ENCODE data around the gene SVOP.

The SVOP gene

DNA sequence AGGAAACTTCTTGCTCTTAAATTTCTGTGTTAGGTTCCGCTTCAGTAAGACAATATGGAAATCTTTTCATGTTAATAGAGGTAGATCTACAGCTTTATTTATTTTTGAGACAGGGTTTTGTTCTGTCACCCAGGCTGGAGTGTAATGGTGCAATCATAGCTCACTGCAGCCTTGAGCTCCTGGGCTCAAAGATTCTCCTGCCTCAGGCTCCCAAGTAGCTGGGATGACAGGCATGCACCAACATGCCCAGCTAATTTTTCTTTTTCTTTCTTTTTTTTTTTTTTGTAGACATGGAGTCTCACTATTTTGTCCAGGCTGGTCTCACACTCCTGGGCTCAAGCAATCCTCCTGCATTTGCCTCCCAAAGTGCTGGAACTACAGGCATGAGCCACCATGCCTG lies 70.9 kb downstream of the SVOP start:
- TF ChIP-seq, protein P1, sequence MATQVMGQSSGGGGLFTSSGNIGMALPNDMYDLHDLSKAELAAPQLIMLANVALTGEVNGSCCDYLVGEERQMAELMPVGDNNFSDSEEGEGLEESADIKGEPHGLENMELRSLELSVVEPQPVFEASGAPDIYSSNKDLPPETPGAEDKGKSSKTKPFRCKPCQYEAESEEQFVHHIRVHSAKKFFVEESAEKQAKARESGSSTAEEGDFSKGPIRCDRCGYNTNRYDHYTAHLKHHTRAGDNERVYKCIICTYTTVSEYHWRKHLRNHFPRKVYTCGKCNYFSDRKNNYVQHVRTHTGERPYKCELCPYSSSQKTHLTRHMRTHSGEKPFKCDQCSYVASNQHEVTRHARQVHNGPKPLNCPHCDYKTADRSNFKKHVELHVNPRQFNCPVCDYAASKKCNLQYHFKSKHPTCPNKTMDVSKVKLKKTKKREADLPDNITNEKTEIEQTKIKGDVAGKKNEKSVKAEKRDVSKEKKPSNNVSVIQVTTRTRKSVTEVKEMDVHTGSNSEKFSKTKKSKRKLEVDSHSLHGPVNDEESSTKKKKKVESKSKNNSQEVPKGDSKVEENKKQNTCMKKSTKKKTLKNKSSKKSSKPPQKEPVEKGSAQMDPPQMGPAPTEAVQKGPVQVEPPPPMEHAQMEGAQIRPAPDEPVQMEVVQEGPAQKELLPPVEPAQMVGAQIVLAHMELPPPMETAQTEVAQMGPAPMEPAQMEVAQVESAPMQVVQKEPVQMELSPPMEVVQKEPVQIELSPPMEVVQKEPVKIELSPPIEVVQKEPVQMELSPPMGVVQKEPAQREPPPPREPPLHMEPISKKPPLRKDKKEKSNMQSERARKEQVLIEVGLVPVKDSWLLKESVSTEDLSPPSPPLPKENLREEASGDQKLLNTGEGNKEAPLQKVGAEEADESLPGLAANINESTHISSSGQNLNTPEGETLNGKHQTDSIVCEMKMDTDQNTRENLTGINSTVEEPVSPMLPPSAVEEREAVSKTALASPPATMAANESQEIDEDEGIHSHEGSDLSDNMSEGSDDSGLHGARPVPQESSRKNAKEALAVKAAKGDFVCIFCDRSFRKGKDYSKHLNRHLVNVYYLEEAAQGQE (IDR thresholded peaks at IDR 0.05; ENCODE audit: insufficient read depth in 1 of 2, low read depth in 2 of 2, low read length in 2 of 2), result no peak
- TF ChIP-seq POLR2AphosphoS5 (IDR thresholded peaks at IDR 0.05; ENCODE audit: low read depth, low read length) (no peak), FOXP2 (optimal IDR thresholded peaks at IDR 0.05; ENCODE audit: borderline replicate concordance, extremely low read depth, extremely low read length, insufficient read depth) (no peak), TAF1 (IDR thresholded peaks at IDR 0.05; ENCODE audit: borderline replicate concordance, insufficient read depth, low read length) (no peak), SIN3A (IDR thresholded peaks at IDR 0.05; ENCODE audit: borderline replicate concordance, insufficient read depth, low read length) (no peak)

DNA sequence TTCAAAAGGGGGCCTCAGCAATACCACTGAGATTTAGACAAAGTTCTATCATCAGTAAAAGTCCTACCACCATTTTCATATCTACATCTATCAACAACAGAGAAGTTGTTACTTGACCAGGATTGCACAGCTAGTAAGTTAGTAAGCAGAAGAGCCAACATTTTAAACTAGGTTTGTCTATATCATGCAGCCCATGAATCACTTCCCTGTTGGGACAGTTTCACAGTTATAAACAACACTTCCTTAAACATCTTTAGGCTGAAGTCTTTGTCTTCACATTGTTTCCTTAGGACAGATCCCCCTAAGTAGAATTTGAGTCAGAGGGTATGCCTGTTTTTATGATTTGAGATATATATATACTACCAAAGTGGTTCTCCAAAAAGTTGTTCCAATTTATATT lies 72.5 kb downstream of the SVOP start:
- no peak for TF ChIP-seq TAF1 (IDR thresholded peaks at IDR 0.05; ENCODE audit: borderline replicate concordance, insufficient read depth, low read length)
- no peak for TF ChIP-seq FOXP2 (optimal IDR thresholded peaks at IDR 0.05; ENCODE audit: borderline replicate concordance, extremely low read depth, extremely low read length, insufficient read depth)
- TF ChIP-seq SIN3A (IDR thresholded peaks at IDR 0.05; ENCODE audit: borderline replicate concordance, insufficient read depth, low read length), result no peak
- TF ChIP-seq POLR2AphosphoS5 (IDR thresholded peaks at IDR 0.05; ENCODE audit: low read depth, low read length), result no peak
- TF ChIP-seq, protein P1 (IDR thresholded peaks at IDR 0.05; ENCODE audit: insufficient read depth in 1 of 2, low read depth in 2 of 2, low read length in 2 of 2), result no peak

DNA sequence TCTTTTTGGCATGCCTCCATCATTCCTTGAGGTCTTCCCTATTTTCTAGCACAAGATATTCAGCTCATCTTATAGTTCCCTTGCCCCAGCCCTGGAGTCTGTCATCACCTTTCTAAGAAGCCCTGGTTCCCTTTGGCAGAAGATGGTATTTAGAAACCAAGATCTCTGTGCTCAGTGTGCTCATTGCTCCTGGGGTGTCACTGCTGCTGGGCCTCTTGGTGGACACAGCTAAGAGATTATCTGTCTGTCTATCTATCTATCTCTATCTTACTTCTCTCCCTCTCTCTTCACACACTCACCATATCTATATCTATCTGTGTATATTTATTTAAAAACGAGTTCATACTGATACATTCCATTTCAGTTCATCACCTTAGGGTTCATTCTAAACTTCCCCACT lies 73.8 kb downstream of the SVOP start:
- TF ChIP-seq TAF1 (IDR thresholded peaks at IDR 0.05; ENCODE audit: borderline replicate concordance, insufficient read depth, low read length), result no peak
- no peak for TF ChIP-seq POLR2AphosphoS5 (IDR thresholded peaks at IDR 0.05; ENCODE audit: low read depth, low read length)
- TF ChIP-seq, protein P1 (IDR thresholded peaks at IDR 0.05; ENCODE audit: insufficient read depth in 1 of 2, low read depth in 2 of 2, low read length in 2 of 2), result no peak
- no peak for TF ChIP-seq FOXP2 (optimal IDR thresholded peaks at IDR 0.05; ENCODE audit: borderline replicate concordance, extremely low read depth, extremely low read length, insufficient read depth)
- TF ChIP-seq SIN3A (IDR thresholded peaks at IDR 0.05; ENCODE audit: borderline replicate concordance, insufficient read depth, low read length), result no peak

- TF ChIP-seq FOXP2 (optimal IDR thresholded peaks at IDR 0.05; ENCODE audit: borderline replicate concordance, extremely low read depth, extremely low read length, insufficient read depth) (no peak), POLR2AphosphoS5 (IDR thresholded peaks at IDR 0.05; ENCODE audit: low read depth, low read length) (no peak), TAF1 (IDR thresholded peaks at IDR 0.05; ENCODE audit: borderline replicate concordance, insufficient read depth, low read length) (no peak)
- TF ChIP-seq, protein P1 (IDR thresholded peaks at IDR 0.05; ENCODE audit: insufficient read depth in 1 of 2, low read depth in 2 of 2, low read length in 2 of 2), result no peak
Observed at GRCh38 chr12:108940138-108940537, 80.7 kb downstream of the SVOP start.

- TF ChIP-seq FOXP2 (optimal IDR thresholded peaks at IDR 0.05; ENCODE audit: borderline replicate concordance, extremely low read depth, extremely low read length, insufficient read depth) (no peak), SIN3A (IDR thresholded peaks at IDR 0.05; ENCODE audit: borderline replicate concordance, insufficient read depth, low read length) (no peak), TAF1 (IDR thresholded peaks at IDR 0.05; ENCODE audit: borderline replicate concordance, insufficient read depth, low read length) (no peak), POLR2AphosphoS5 (IDR thresholded peaks at IDR 0.05; ENCODE audit: low read depth, low read length) (no peak)
- TF ChIP-seq, protein P1 (IDR thresholded peaks at IDR 0.05; ENCODE audit: insufficient read depth in 1 of 2, low read depth in 2 of 2, low read length in 2 of 2), result no peak
Observed at GRCh38 chr12:108939594-108939993, 81.3 kb downstream of the SVOP start.

Measured in PFSK-1 (cell line).